HepG2 (cell line): ENCODE measurements around the gene XXYLT1. TPM values are rescaled to one million over a fixed set of nuclear protein-coding genes. Genes with fewer than 3 reads are reported as not detected.

Experiments used
- GZF1 ChIP-seq: sonication (generic); formaldehyde crosslinking; IDR thresholded peaks from 2 replicates; pipeline ENCODE4 v1.5.1; 2020; ENCODE audit warnings: mild to moderate bottlenecking, missing genetic modification reagents
- HIC2 ChIP-seq: sonication (generic); formaldehyde crosslinking; IDR thresholded peaks from 2 replicates; pipeline ENCODE4 v1.9.0; 2022; ENCODE audit warnings: low read depth, missing genetic modification reagents
- ZBTB10 ChIP-seq: sonication (generic); formaldehyde crosslinking; IDR thresholded peaks from 2 replicates; pipeline ENCODE4 v1.4.0; 2020; ENCODE audit warnings: missing genetic modification reagents, borderline replicate concordance
- ZBTB2 ChIP-seq: sonication (generic); formaldehyde crosslinking; IDR thresholded peaks from 2 replicates; pipeline ENCODE4 v1.8.0; 2022; ENCODE audit warnings: low read depth, missing genetic modification reagents
- ZBTB38 ChIP-seq: sonication (generic); formaldehyde crosslinking; IDR thresholded peaks from 2 replicates; pipeline ENCODE4 v1.5.1; 2020; ENCODE audit warnings: mild to moderate bottlenecking, missing genetic modification reagents
- ZBTB4 ChIP-seq: sonication (generic); formaldehyde crosslinking; IDR thresholded peaks from 2 replicates; pipeline ENCODE4 v1.4.0; 2020; ENCODE audit warnings: missing genetic modification reagents, mild to moderate bottlenecking, borderline replicate concordance
- ZBTB43 ChIP-seq: sonication (generic); formaldehyde crosslinking; conservative IDR thresholded peaks from 2 replicates; pipeline ENCODE4 v1.4.0; 2020; ENCODE audit warnings: missing genetic modification reagents
- ZNF362 ChIP-seq: sonication (generic); formaldehyde crosslinking; IDR thresholded peaks from 2 replicates; pipeline ENCODE4 v1.4.0; 2020; ENCODE audit warnings: missing genetic modification reagents, mild to moderate bottlenecking, borderline replicate concordance
- ZNF652 ChIP-seq: IDR thresholded peaks from 2 replicates; pipeline ENCODE4 v1.6.1; 2016; ENCODE audit warnings: low read depth, borderline replicate concordance
- polyA plus RNA-seq, 8 experiments: library from polyadenylated mRNA; depleted of rRNA in 3 of 8; stranded (reverse) in 7 of 8; unstranded in 1 of 8; fragments of >200 nt; fragmentation: Illumina TruSeq in 4 of 8; extraction: Trizol in 4 of 8; gene quantifications; 2 replicates each; pipeline versions ENCODE4 v1.2.1 to v1.2.3, GENCODE V29; 2011 to 2016; ENCODE audit warnings: low read depth in 4 of 8, missing spikeins in 1 of 8, mixed read lengths in 1 of 8; ENCODE audit not compliant: insufficient read depth in 1 of 8
- total RNA-seq, 5 experiments: library from RNA; depleted of rRNA; stranded (reverse); fragments of >200 nt; fragmentation: Illumina TruSeq; extraction: Trizol; gene quantifications; 2 replicates each; pipeline ENCODE4 v1.2.3, GENCODE V29; 2016; ENCODE audit warnings: low read depth in 1 of 5

XXYLT1 gene
- total and polyA plus RNA-seq, 2 of the 13 experiments (the other 11 are each of a cell fraction or from before 2014, with no cell fraction given) = 17.7 to 19.0 TPM

GRCh38 chr3:195197765-195198425, 73.1 kb downstream of the XXYLT1 start (continued):
- TF ChIP-seq ZNF362 (no peak), ZBTB4 (CRISPR knock-in tag) (peak; percentile 11; the same call in 1 of the 2 replicates), ZBTB2 (CRISPR knock-in tag) (no peak), HIC2 (no peak), ZBTB43 (CRISPR knock-in tag) (no peak), ZNF652 (no peak), ZBTB10 (CRISPR knock-in tag) (no peak), GZF1 (CRISPR knock-in tag) (no peak), ZBTB38 (peak; percentile 54; the same call in 1 of the 2 replicates)
